Fibroblast of the aortic adventitia (primary cell): ENCODE data around the gene IGFL2. TPM values are rescaled to one million over a fixed set of nuclear protein-coding genes. Genes with fewer than 3 reads are reported as not detected.
"Not testable (repeated sequence)": the region's sequence is repeated elsewhere in the genome, so short reads cannot be mapped to it uniquely, and the experiment has no call there.

ENCODE experiments used
- DNase-seq: peaks from one replicate; pipeline ENCODE4 v3.0.0-alpha.2; 2010; ENCODE audit warnings: low read depth
- H3K4me3 ChIP-seq: 2 replicates; pipeline ENCODE4 v1.5.1; 2011; ENCODE audit warnings: low read depth, mild to moderate bottlenecking, control low read depth, low read length, moderate library complexity
- CTCF ChIP-seq: IDR thresholded peaks from 2 replicates; pipeline ENCODE4 v1.5.1; 2011; ENCODE audit warnings: mild to moderate bottlenecking, low read length, control low read depth, inconsistent platforms; ENCODE audit not compliant: insufficient read depth
- total RNA-seq: library from RNA; depleted of rRNA; stranded (reverse); fragments of >200 nt; gene quantifications from 2 replicates; pipeline ENCODE4 v1.2.3, GENCODE V29; 2012; ENCODE audit warnings: low replicate concordance

IGFL2 gene
- total RNA-seq, 1 donor: 0.09 TPM

- H3K4me3 ChIP-seq: no peak overlapping the region
- no peak for DNase-seq
- TF ChIP-seq CTCF: no peak
Observed at GRCh38 chr19:46202872-46203860, 55.1 kb downstream of the IGFL2 start.

- DNase-seq: no peak
- no peak for TF ChIP-seq CTCF
- no peak overlapping the region for H3K4me3 ChIP-seq
Observed at GRCh38 chr19:46204008-46204407, 56.0 kb downstream of the IGFL2 start.

GRCh38 chr19:46205183-46205984 lies 57.3 kb downstream of the IGFL2 start:
- no peak overlapping the region for H3K4me3 ChIP-seq
- TF ChIP-seq CTCF: no peak
- DNase-seq: no peak

GRCh38 chr19:46206176-46206575 lies 58.1 kb downstream of the IGFL2 start:
- no peak for DNase-seq
- TF ChIP-seq CTCF: no peak
- H3K4me3 ChIP-seq: no peak overlapping the region

GRCh38 chr19:46206682-46207081 lies 58.6 kb downstream of the IGFL2 start:
- no peak overlapping the region for H3K4me3 ChIP-seq
- no peak for TF ChIP-seq CTCF
- DNase-seq: no peak

GRCh38 chr19:46207858-46208257 lies 59.8 kb downstream of the IGFL2 start:
- not testable (repeated sequence) for DNase-seq

GRCh38 chr19:46209051-46209450 lies 61.0 kb downstream of the IGFL2 start:
- DNase-seq: no peak
- TF ChIP-seq CTCF: no peak
- no peak overlapping the region for H3K4me3 ChIP-seq

More at GRCh38 chr19:46207858-46208257, 59.8 kb downstream of the IGFL2 start:
- H3K4me3 ChIP-seq: not testable (repeated sequence)
